COLO668 (cell line): ENCODE data around the gene PPP1R9B.
A peak's percentile ranks its signal among the peaks of the same experiment; 100 is the strongest.

Experiments
- DNase-seq: peaks from one replicate; lab custom pipeline; 2025; ENCODE audit not compliant: unreplicated experiment; lab: John Stamatoyannopoulos, UW

The PPP1R9B gene

GRCh38 chr17:50161911-50162288 lies 11.4 kb upstream of the PPP1R9B start:
- DNase-seq = no peak

- DNase-seq = peak; percentile 85
These were observed 10.8 kb upstream of the PPP1R9B start for GRCh38 chr17:50161023-50161910.

GRCh38 chr17:50157891-50158290 lies 7.4 kb upstream of the PPP1R9B start:
- DNase-seq = no peak

- DNase-seq = no peak
These were observed 4.8 kb upstream of the PPP1R9B start for GRCh38 chr17:50155115-50155819.

GRCh38 chr17:50154604-50155003 lies 4.1 kb upstream of the PPP1R9B start:
- no peak for DNase-seq

GRCh38 chr17:50153650-50154575 lies 3.4 kb upstream of the PPP1R9B start:
- DNase-seq = no peak

GRCh38 chr17:50152736-50153135 lies 2.3 kb upstream of the PPP1R9B start:
- no peak for DNase-seq

- peak; percentile 69 for DNase-seq
These were observed 1.6 kb upstream of the PPP1R9B start for GRCh38 chr17:50151937-50152547.

- peak; percentile 84 for DNase-seq
These were observed 812 bp upstream of the PPP1R9B start for GRCh38 chr17:50151041-50151936.

GRCh38 chr17:50149417-50150353 lies 792 bp downstream of the PPP1R9B start:
- peak; percentile 83 for DNase-seq

GRCh38 chr17:50149091-50149416 lies 1.4 kb downstream of the PPP1R9B start:
- no peak for DNase-seq

- peak; percentile 23 for DNase-seq
These were observed 2.0 kb downstream of the PPP1R9B start for GRCh38 chr17:50148226-50149090.

GRCh38 chr17:50147841-50148225 lies 2.6 kb downstream of the PPP1R9B start:
- DNase-seq = peak; percentile 11

- no peak for DNase-seq
These were observed 3.4 kb downstream of the PPP1R9B start for GRCh38 chr17:50146927-50147665.

- DNase-seq = no peak
These were observed 4.1 kb downstream of the PPP1R9B start for GRCh38 chr17:50146230-50146926.

- DNase-seq = no peak
These were observed 4.8 kb downstream of the PPP1R9B start for GRCh38 chr17:50145532-50146229.
